NCI-H748 (cell line): ENCODE measurements around the gene ANGPTL4.
"Not testable (repeated sequence)": the region's sequence is repeated elsewhere in the genome, so short reads cannot be mapped to it uniquely, and the experiment has no call there.

Experiments
- DNase-seq: peaks from one replicate; lab custom pipeline; 2025; ENCODE audit not compliant: unreplicated experiment; lab: John Stamatoyannopoulos, UW

ANGPTL4 gene

GRCh38 chr19:8389891-8390616, 26.1 kb downstream of the ANGPTL4 start, which contains the start of gene RAB11B:
Gene RAB11B (plus strand): TSS chr19:8390360. CDS start chr19:8390417, 57 bp downstream.
- DNase-seq = peak; percentile 98

GRCh38 chr19:8390617-8390981, 26.6 kb downstream of the ANGPTL4 start:
- peak; percentile 76 for DNase-seq

- DNase-seq = no peak
These were observed 27.5 kb downstream of the ANGPTL4 start for GRCh38 chr19:8391198-8392016.

- DNase-seq = no peak
These were observed 28.1 kb downstream of the ANGPTL4 start for GRCh38 chr19:8392017-8392591.

GRCh38 chr19:8393192-8393870, 29.4 kb downstream of the ANGPTL4 start:
- DNase-seq = no peak

GRCh38 chr19:8393871-8394250, 29.9 kb downstream of the ANGPTL4 start:
- no peak for DNase-seq

- no peak for DNase-seq
These were observed 31.7 kb downstream of the ANGPTL4 start for GRCh38 chr19:8395621-8396082.

- no peak for DNase-seq
These were observed 32.2 kb downstream of the ANGPTL4 start for GRCh38 chr19:8396185-8396562.

GRCh38 chr19:8396563-8397203, 32.7 kb downstream of the ANGPTL4 start:
- DNase-seq = no peak

- no peak for DNase-seq
These were observed 33.3 kb downstream of the ANGPTL4 start for GRCh38 chr19:8397271-8397670.

GRCh38 chr19:8397746-8398310, 33.9 kb downstream of the ANGPTL4 start:
- no peak for DNase-seq

- no peak for DNase-seq
These were observed 34.4 kb downstream of the ANGPTL4 start for GRCh38 chr19:8398311-8398771.

- DNase-seq = no peak
These were observed 35.8 kb downstream of the ANGPTL4 start for GRCh38 chr19:8399681-8400188.

GRCh38 chr19:8401981-8402411, 38.0 kb downstream of the ANGPTL4 start:
- no peak for DNase-seq

GRCh38 chr19:8403098-8403819, 39.3 kb downstream of the ANGPTL4 start:
- DNase-seq = no peak

- DNase-seq = no peak
These were observed 39.8 kb downstream of the ANGPTL4 start for GRCh38 chr19:8403820-8404109.

GRCh38 chr19:8404391-8405151, 40.6 kb downstream of the ANGPTL4 start:
- no peak for DNase-seq

GRCh38 chr19:8410718-8411117, 46.8 kb downstream of the ANGPTL4 start:
- DNase-seq = not testable (repeated sequence)
